GM12873 (cell line): ENCODE results near the gene TGFBR3.

Experiments used
- TF ChIP-seq, protein P1 (sequence below): IDR thresholded peaks from 2 replicates; pipeline ENCODE4 v1.5.1; 2012; ENCODE audit warnings: low read depth, mild to moderate bottlenecking, moderate library complexity, low read length, control low read depth; ENCODE audit not compliant: insufficient read depth; ENCODE audit errors: missing control alignments

The TGFBR3 gene

DNA sequence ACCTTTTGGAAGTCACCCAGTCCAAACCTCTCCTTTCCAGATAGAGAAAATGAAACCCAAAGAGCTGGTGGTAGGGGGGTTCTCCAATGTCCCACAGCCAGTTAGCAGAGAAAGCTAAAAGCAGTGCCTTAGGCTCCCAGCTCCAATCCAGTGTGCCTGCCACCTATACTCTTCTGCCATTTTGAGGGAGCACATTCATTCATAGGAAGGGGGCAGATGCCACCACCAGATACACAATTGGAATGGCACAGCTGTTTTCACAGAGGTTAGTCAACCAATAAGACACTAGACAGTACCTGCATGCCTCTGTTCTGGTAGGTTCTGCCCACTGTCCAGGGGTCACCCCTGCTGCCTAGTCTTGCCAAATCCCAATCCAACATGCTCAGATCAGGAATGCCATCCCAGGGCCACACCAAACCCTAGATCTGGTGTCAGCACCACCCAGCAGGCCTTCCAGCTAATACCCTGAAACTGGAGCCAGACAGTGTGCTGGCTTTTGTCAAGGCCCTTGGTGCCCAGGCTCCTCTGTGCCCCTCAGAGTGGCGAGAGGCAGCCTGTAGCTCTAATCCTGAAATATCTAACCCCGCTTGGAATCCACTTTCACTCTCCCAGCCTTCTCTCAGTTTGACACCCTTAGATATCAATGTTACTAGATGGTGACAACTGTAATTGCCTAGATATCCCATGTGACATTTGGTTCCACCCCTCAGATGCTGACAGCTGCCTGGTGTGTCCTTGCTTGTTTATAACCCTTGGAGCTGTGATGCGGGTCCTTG is 178.6 kb downstream of the TGFBR3 start:
- TF ChIP-seq, protein P1, sequence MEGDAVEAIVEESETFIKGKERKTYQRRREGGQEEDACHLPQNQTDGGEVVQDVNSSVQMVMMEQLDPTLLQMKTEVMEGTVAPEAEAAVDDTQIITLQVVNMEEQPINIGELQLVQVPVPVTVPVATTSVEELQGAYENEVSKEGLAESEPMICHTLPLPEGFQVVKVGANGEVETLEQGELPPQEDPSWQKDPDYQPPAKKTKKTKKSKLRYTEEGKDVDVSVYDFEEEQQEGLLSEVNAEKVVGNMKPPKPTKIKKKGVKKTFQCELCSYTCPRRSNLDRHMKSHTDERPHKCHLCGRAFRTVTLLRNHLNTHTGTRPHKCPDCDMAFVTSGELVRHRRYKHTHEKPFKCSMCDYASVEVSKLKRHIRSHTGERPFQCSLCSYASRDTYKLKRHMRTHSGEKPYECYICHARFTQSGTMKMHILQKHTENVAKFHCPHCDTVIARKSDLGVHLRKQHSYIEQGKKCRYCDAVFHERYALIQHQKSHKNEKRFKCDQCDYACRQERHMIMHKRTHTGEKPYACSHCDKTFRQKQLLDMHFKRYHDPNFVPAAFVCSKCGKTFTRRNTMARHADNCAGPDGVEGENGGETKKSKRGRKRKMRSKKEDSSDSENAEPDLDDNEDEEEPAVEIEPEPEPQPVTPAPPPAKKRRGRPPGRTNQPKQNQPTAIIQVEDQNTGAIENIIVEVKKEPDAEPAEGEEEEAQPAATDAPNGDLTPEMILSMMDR = no peak

GRCh38 chr1:91706140-91706957 is 179.6 kb downstream of the TGFBR3 start:
- TF ChIP-seq, protein P1 = no peak

DNA sequence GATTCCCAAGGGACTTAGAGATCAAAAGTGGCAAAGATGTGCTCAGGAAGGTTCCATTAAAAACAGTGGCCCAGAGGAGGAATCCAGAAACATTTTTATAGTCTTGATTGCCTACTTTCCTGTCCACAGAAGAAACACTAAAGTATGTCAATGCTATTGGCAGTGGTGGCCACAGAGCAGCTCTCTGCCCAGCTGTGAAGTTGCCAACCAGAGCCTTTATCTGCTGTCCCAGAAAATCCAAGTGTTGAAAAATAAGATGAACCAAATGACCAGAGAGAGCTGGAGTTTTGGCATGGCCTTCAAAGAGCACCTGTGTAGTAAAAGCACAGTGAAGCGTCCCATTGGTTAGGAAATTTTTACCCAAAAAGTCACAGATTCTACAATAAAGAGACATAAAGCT is 181.2 kb downstream of the TGFBR3 start:
- TF ChIP-seq, protein P1 = no peak

- TF ChIP-seq, protein P1 = no peak
Measured at GRCh38 chr1:91703095-91703494, 182.9 kb downstream of the TGFBR3 start.

- TF ChIP-seq, protein P1 = no peak
Measured at GRCh38 chr1:91701472-91701869, 184.5 kb downstream of the TGFBR3 start.

- TF ChIP-seq, protein P1 = no peak
Measured at GRCh38 chr1:91700771-91701471, 185.0 kb downstream of the TGFBR3 start.

DNA sequence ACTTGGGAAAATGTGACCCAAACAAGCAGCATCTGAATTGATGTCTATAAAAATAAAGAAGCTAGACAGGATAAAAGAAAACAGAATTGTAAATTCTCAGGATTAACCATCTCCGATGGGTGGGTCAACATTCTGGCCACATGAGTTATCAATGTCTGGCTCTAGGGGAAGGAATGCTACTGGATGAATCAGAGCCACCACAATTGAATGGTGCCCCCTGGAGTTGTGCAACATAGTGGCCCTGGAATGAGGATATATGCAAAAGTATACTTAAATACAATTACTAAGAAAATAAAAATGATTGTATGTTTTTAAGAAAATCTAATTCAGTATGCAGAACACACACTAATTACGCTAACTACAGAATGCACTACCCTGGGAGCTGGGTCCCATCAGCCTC is 185.6 kb downstream of the TGFBR3 start:
- TF ChIP-seq, protein P1 = no peak
